Type B pancreatic cell (in vitro differentiated cells): ENCODE results near the gene UBAC2. TPM values are rescaled to one million over a fixed set of nuclear protein-coding genes. Genes with fewer than 3 reads are reported as not detected.

ENCODE experiments used
- DNase-seq: peaks from one replicate; pipeline ENCODE4 v3.0.0; 2021; ENCODE audit warnings: mixed read lengths; ENCODE audit not compliant: unreplicated experiment; ENCODE audit errors: extremely low spot score
- H3K27ac Mint-ChIP-seq: 2 replicates; pipeline ENCODE4 v1.8.0; 2021; ENCODE audit warnings: mild to moderate bottlenecking, mixed read lengths
- H3K27me3 Mint-ChIP-seq: 2 replicates; pipeline ENCODE4 v1.8.0; 2021; ENCODE audit warnings: mixed read lengths
- H3K36me3 Mint-ChIP-seq: 2 replicates; pipeline ENCODE4 v1.8.0; 2021; ENCODE audit warnings: mixed read lengths
- H3K4me1 Mint-ChIP-seq: one replicate; pipeline ENCODE4 v1.8.0; 2021; ENCODE audit warnings: mixed read lengths; ENCODE audit not compliant: unreplicated experiment
- H3K4me3 Mint-ChIP-seq: 2 replicates; pipeline ENCODE4 v1.8.0; 2021; ENCODE audit warnings: mild to moderate bottlenecking, mixed read lengths
- H3K9me3 Mint-ChIP-seq: 2 replicates; pipeline ENCODE4 v1.8.0; 2021; ENCODE audit warnings: mixed read lengths
- total RNA-seq: library from RNA; stranded (reverse); gene quantifications from 2 replicates; pipeline ENCODE4 v1.2.1, GENCODE V29; 2021; ENCODE audit warnings: low replicate concordance
- TF ChIP-seq, protein P1 (sequence below): fragments of 200-600 bp; sonication (generic); conservative IDR thresholded peaks from 2 replicates; pipeline ENCODE4 v1.5.0; 2021; ENCODE audit warnings: antibody characterized with exemption, mild to moderate bottlenecking

The UBAC2 gene
- total RNA-seq, 1 donor from 2014 or later = 66.0 TPM

DNA sequence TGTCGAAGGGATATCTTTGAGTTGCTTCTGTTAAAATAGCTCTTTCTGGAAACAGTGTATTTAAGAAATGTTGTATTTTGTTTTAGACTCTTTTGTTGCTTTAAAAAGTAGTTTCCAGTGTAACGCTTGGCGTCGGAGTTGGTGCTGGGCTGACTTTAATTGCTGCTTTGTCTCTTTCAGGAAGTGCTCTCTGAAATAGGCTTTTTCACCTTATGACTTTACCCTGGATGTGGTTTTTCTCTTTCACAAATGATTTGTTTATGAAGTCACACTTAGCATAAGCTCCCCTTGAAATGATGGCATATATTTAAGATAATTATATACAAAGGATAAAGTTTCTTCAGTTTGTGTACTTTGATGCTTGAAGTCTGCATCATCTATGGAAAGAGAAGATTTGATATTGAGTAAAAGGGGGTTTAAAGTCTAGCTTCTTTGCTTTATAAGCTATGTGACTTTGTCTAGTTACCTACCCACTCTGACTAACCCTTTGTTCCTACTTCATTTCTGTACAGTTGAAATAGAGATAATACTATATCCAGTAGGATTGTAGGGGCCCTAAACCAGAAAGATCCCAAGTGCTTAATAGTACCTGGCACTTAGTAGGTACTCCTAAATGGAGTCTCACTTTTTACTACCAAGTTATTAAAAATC is 57.7 kb downstream of the UBAC2 start, which contains the start of gene GPR18:
Gene GPR18 (minus strand): TSS at position 170 of the 651 bp plus-strand sequence. CDS start 2,507 bp downstream, outside the sequence.
- H3K4me1 Mint-ChIP-seq = peaks cover 10% of the 10 kb centered on the region
- no peak within 1 kb of the TSS for H3K4me3 Mint-ChIP-seq
- peaks cover 17% of the 10 kb centered on the region for H3K36me3 Mint-ChIP-seq
- no peak within 1 kb of the TSS for H3K27ac Mint-ChIP-seq
- H3K27me3 Mint-ChIP-seq = no peaks in the 10 kb centered on the region
- TF ChIP-seq, protein P1, sequence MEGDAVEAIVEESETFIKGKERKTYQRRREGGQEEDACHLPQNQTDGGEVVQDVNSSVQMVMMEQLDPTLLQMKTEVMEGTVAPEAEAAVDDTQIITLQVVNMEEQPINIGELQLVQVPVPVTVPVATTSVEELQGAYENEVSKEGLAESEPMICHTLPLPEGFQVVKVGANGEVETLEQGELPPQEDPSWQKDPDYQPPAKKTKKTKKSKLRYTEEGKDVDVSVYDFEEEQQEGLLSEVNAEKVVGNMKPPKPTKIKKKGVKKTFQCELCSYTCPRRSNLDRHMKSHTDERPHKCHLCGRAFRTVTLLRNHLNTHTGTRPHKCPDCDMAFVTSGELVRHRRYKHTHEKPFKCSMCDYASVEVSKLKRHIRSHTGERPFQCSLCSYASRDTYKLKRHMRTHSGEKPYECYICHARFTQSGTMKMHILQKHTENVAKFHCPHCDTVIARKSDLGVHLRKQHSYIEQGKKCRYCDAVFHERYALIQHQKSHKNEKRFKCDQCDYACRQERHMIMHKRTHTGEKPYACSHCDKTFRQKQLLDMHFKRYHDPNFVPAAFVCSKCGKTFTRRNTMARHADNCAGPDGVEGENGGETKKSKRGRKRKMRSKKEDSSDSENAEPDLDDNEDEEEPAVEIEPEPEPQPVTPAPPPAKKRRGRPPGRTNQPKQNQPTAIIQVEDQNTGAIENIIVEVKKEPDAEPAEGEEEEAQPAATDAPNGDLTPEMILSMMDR = no peak
- DNase-seq = no peak
- no peaks in the 10 kb centered on the region for H3K9me3 Mint-ChIP-seq

DNA sequence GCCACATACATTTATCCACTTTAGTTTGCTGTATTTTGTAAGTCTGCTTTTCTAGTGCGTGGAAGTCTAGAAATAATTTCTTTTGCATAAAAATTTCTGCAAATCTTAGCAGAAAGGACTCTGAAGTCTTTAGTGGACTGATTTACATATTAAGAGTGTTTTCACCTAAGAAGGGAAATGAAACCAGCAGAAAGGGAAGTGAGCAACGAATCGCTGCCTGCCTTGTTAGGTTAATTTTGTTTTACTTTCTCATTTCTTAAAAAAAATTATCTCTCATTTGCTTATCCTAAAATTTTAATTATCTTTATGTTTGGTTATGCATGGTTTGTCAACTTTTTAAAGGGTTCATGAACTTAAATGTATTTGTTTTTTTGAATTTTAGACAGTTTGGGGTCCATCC is 58.3 kb downstream of the UBAC2 start:
- TF ChIP-seq, protein P1 = no peak
- Mint-ChIP-seq H3K9me3 (no peaks in the 10 kb centered on the region), H3K27me3 (no peaks in the 10 kb centered on the region), H3K4me1 (peaks cover 16% of the 10 kb centered on the region), H3K4me3 (no peak overlapping the region), H3K27ac (no peak overlapping the region), H3K36me3 (peaks cover 16% of the 10 kb centered on the region)
- no peak for DNase-seq

DNA sequence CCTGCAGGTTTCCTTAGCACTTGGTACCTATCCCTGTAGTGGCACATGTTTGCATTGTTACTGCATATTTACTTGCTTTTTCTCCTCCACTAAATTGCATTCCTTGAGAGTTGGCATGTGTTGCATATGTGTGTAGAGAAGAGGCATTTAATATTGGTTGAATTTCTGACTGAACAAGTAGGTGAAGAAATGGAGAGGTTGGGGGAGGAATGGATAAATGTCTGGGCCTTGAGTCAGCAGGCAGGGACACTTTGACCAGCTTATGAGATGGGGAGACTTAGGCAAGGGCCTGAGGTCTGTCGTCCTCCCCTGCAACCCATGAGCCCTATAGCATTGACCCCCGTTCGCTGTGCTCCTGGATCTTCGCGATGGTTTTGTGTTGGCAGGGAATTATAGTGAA is 59.6 kb downstream of the UBAC2 start:
- H3K36me3 Mint-ChIP-seq = peaks cover 7% of the 10 kb centered on the region

DNA sequence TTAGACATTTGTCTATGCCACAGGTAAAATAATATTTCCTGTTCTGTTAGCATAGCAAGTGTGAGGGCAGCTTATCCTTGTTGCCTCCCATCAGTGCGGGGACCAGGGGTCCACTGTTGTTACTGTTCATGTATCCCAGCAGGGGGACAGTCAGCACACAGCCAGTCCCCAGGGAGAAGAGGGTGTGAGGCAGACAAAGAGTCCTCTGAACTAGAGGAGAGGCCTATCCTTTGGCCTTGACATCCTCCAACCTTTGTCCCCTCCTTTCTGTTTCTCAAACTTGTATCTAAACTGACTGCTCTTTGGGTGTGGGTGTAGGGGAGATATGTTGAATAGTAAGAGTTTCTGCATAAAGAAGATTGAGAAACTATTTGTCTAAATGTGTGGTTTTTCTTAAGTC is 60.4 kb downstream of the UBAC2 start:
- DNase-seq = no peak
- TF ChIP-seq, protein P1 = no peak
- peaks cover 4% of the 10 kb centered on the region for H3K36me3 Mint-ChIP-seq
- H3K27ac Mint-ChIP-seq = no peak overlapping the region
- H3K9me3 Mint-ChIP-seq = no peaks in the 10 kb centered on the region
- H3K4me1 Mint-ChIP-seq = peaks cover 17% of the 10 kb centered on the region
- H3K27me3 Mint-ChIP-seq = no peaks in the 10 kb centered on the region
- no peak overlapping the region for H3K4me3 Mint-ChIP-seq

More for the DNA sequence above, 59.6 kb downstream of the UBAC2 start:
- Mint-ChIP-seq H3K27ac (no peak overlapping the region), H3K27me3 (no peaks in the 10 kb centered on the region), H3K4me3 (no peak overlapping the region), H3K4me1 (peaks cover 13% of the 10 kb centered on the region), H3K9me3 (no peaks in the 10 kb centered on the region)
- no peak for DNase-seq
- TF ChIP-seq, protein P1 = no peak

DNA sequence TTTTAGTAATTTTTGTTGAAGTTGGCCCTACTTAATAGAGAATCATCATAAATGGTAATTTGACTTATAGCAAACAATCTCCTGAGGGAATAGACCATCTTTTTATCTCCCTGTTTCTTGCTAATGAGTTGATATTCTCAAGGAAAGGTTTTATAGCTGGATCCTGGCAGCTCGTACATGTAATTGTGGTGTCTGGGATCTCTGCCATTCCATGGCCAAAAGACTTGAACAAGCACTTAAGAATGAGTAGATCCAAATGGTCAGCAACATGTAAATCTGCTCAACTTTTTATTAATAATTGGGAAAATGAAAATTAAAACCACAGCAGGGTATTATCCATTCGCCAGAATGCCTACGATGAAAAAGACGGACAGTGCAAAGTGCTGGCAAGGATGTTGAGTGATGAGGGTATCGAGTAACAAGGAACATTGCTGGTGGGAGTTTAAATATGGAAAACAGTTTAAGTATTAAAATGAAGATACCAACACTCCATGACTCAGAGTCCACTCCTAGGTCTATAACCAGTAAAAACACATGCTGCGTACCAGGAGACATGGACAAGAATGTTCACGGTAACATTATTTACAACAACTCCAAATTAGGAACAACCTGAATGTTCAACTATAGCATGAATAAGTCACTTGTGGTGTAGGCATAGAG is 62.6 kb downstream of the UBAC2 start:
- DNase-seq = no peak
- TF ChIP-seq, protein P1 = no peak
- no peak overlapping the region for H3K27ac Mint-ChIP-seq
- peaks cover 4% of the 10 kb centered on the region for H3K36me3 Mint-ChIP-seq
- no peak overlapping the region for H3K4me3 Mint-ChIP-seq
- no peaks in the 10 kb centered on the region for H3K27me3 Mint-ChIP-seq
- H3K9me3 Mint-ChIP-seq = no peaks in the 10 kb centered on the region
- peaks cover 17% of the 10 kb centered on the region for H3K4me1 Mint-ChIP-seq
